Thymus (tissue), 11 donors: ENCODE data around the gene LETM1. TPM values are rescaled to one million over a fixed set of nuclear protein-coding genes. Genes with fewer than 3 reads are reported as not detected.

Source experiments
- DNase-seq, 9 donors: peaks; one replicate each; pipeline ENCODE4 v3.0.0-alpha.2; 2013; ENCODE audit warnings: low spot score in 9 of 9, low read depth in 6 of 9, missing footprints in 1 of 9
- H3K27ac ChIP-seq, 2 donors: one replicate each; pipeline ENCODE4 v1.5.1; 2013; ENCODE audit warnings: control low read depth in 1 of 2, low read depth in 1 of 2, low read length in 1 of 2, mild to moderate bottlenecking in 1 of 2, moderate library complexity in 1 of 2
- H3K27me3 ChIP-seq, 2 donors: one replicate each; pipeline ENCODE4 v1.5.1; 2013; ENCODE audit warnings: low read length in 1 of 2; ENCODE audit not compliant: control insufficient read depth in 2 of 2, insufficient read depth in 1 of 2
- H3K36me3 ChIP-seq, 2 donors: one replicate each; pipeline ENCODE4 v1.5.1; 2013; ENCODE audit warnings: low read length in 1 of 2, mild to moderate bottlenecking in 1 of 2, moderate library complexity in 1 of 2; ENCODE audit not compliant: control insufficient read depth in 2 of 2, insufficient read depth in 2 of 2
- H3K4me1 ChIP-seq, 2 donors: one replicate each; pipeline ENCODE4 v1.5.1; 2013; ENCODE audit warnings: low read length in 2 of 2; ENCODE audit not compliant: control insufficient read depth in 2 of 2, insufficient read depth in 2 of 2
- H3K4me3 ChIP-seq, 2 donors: one replicate each; pipeline ENCODE4 v1.5.1; 2013; ENCODE audit warnings: low read length in 2 of 2, control low read depth in 1 of 2, mild to moderate bottlenecking in 1 of 2
- H3K9me3 ChIP-seq, 2 donors: one replicate each; pipeline ENCODE4 v1.5.1; 2013; ENCODE audit warnings: low read length in 1 of 2, mild to moderate bottlenecking in 1 of 2; ENCODE audit not compliant: control insufficient read depth in 2 of 2, insufficient read depth in 1 of 2
- WGBS: extraction: QIAGEN DNeasy Blood & Tissue Kit; methylation state at CpG from one replicate; pipeline ENCODE4 v1.1.7; 2013; 5-methylcytosine and 5-hydroxymethylcytosine counted together
- polyA plus RNA-seq: library from polyadenylated mRNA; stranded (reverse); fragments of 200-250 nt; gene quantifications from one replicate; pipeline ENCODE4 v1.2.3, GENCODE V29; 2013
- total RNA-seq: library from RNA; stranded (reverse); fragments of 120-200 nt; gene quantifications from one replicate; pipeline ENCODE4 v1.2.4, GENCODE V29; 2013
- donor health status: healthy.

The LETM1 gene
- total and polyA plus RNA-seq, 2 donors, result 16.8 to 68.3 TPM

- WGBS, result 32% methylated on average over 15 of the region's 15 CpGs
- Histone ChIP-seq H3K9me3 (no peaks in the 10 kb centered on the region), H3K27ac (peak overlapping the region in 1 of 2 donors; percentile 48), H3K4me3 (no peak overlapping the region), H3K4me1 (peaks cover 0 to 15% of the 10 kb centered on the region in 2 donors), H3K27me3 (no peaks in the 10 kb centered on the region), H3K36me3 (peaks cover 31 to 66% of the 10 kb centered on the region in 2 donors)
- DNase-seq, result peak; percentile 61 to 87 (median 77)
Measured at GRCh38 chr4:1899149-1900086, 43.5 kb upstream of the LETM1 start.

GRCh38 chr4:1898681-1899080 is 42.7 kb upstream of the LETM1 start:
- peaks cover 32 to 65% of the 10 kb centered on the region in 2 donors for H3K36me3 ChIP-seq
- no peaks in the 10 kb centered on the region for H3K9me3 ChIP-seq
- WGBS, result 89% methylated on average over 1 of the region's 1 CpG
- peaks cover 0 to 15% of the 10 kb centered on the region in 2 donors for H3K4me1 ChIP-seq
- no peaks in the 10 kb centered on the region for H3K27me3 ChIP-seq
- no peak for DNase-seq
- H3K4me3 ChIP-seq, result no peak overlapping the region
- peak overlapping the region; percentile 10 to 48 for H3K27ac ChIP-seq

DNA sequence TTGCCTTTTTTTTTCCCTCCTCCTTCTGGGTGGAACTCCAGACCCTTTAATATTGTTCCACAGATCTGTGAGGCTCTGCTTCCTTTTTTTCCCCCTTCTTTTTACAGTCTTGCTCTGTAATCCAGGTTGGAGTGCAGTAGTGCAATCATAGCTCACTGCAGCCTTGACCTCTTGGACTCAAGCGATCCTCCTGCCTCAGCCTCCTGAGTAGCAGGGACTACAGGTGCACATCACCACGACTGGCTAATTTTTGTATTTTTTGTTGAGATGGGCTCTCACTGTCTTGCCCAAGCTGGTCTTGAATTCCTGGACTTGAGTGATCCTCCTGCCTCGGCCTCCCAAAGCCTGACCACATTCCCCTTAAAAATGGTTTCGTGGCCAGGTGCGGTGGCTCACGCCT is 42.1 kb upstream of the LETM1 start:
- Histone ChIP-seq H3K4me3 (no peak overlapping the region), H3K9me3 (no peaks in the 10 kb centered on the region), H3K4me1 (peaks cover 0 to 15% of the 10 kb centered on the region in 2 donors), H3K27me3 (no peaks in the 10 kb centered on the region), H3K36me3 (peaks cover 34 to 66% of the 10 kb centered on the region in 2 donors), H3K27ac (no peak overlapping the region)
- DNase-seq, result no peak
- WGBS, result 95% methylated on average over 6 of the region's 6 CpGs

- Histone ChIP-seq H3K27ac (no peak overlapping the region), H3K9me3 (no peaks in the 10 kb centered on the region), H3K36me3 (peaks cover 26 to 61% of the 10 kb centered on the region in 2 donors), H3K4me3 (no peak overlapping the region), H3K4me1 (peaks cover 0 to 15% of the 10 kb centered on the region in 2 donors), H3K27me3 (no peaks in the 10 kb centered on the region)
- DNase-seq, result no peak
- WGBS, result 97% methylated on average over 6 of the region's 6 CpGs
Measured at GRCh38 chr4:1896658-1896991, 40.7 kb upstream of the LETM1 start.

GRCh38 chr4:1895971-1896657 is 40.2 kb upstream of the LETM1 start:
- no peak for DNase-seq
- 97% methylated on average over 8 of the region's 8 CpGs for WGBS
- H3K9me3 ChIP-seq, result no peaks in the 10 kb centered on the region
- H3K4me3 ChIP-seq, result no peak overlapping the region
- no peak overlapping the region for H3K27ac ChIP-seq
- H3K36me3 ChIP-seq, result peaks cover 21 to 56% of the 10 kb centered on the region in 2 donors
- H3K27me3 ChIP-seq, result no peaks in the 10 kb centered on the region
- H3K4me1 ChIP-seq, result peaks cover 0 to 15% of the 10 kb centered on the region in 2 donors

DNA sequence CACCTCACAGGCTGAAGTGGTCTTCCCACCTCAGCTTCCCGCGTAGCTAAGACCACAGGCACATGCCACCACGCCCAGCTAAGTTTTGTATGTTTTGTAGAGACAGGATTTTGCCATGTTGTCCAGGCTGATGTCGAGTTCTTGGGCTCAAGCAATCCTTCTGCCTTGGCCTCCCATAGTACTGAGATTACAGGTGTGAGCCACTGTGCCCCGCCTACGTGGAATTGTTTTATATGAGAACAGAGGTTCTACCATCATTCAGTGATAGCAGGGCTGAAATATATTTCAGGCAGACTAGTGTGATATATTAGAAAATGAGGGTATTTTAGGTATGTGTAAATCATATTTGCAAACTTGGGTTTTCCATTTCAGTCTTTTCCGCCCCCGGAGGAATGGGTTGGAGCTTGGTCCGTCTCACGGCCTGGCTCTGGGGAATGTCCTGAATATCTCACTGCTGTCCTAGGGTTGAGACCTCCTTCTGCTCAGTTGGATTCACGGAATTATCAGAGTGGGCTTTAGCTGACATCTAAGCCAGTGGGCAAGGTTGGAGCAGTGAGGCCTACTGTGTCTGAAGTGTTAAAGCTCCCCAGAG is 35.1 kb upstream of the LETM1 start:
- peaks cover 0 to 16% of the 10 kb centered on the region in 2 donors for H3K4me1 ChIP-seq
- no peak overlapping the region for H3K4me3 ChIP-seq
- DNase-seq, result no peak
- no peak overlapping the region for H3K27ac ChIP-seq
- no peaks in the 10 kb centered on the region for H3K27me3 ChIP-seq
- peaks cover 15 to 34% of the 10 kb centered on the region in 2 donors for H3K36me3 ChIP-seq
- WGBS, result 98% methylated on average over 11 of the region's 11 CpGs
- H3K9me3 ChIP-seq, result no peaks in the 10 kb centered on the region

- Histone ChIP-seq H3K27ac (peak overlapping the region in 1 of 2 donors; percentile 26), H3K9me3 (peaks cover 0 to 4% of the 10 kb centered on the region in 2 donors), H3K4me1 (peaks cover 0 to 18% of the 10 kb centered on the region in 2 donors), H3K36me3 (peaks cover 3 to 11% of the 10 kb centered on the region in 2 donors), H3K4me3 (no peak overlapping the region), H3K27me3 (no peaks in the 10 kb centered on the region)
- 44% methylated on average over 2 of the region's 2 CpGs for WGBS
- no peak for DNase-seq
Measured at GRCh38 chr4:1887052-1887451, 31.1 kb upstream of the LETM1 start.

DNA sequence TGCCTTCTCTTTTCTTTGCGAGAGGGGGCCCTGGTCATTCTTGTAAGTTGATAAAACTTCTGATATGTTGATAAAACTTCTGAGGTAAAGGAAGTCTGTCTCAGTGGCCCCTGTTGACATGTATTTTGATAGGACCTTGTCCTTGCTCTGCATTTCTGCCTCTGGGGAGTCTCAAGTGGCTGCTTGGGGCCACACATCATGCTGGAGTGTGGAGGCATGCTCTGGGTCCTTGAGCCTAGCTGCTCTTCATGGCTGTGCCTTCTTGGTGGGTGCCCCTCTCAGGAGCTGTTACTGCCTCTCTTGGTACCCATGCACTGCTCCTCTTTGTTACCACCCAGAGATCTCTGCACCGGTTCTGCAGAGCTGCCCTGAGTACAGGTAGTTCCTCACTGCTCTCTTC is 29.5 kb upstream of the LETM1 start:
- no peak for DNase-seq
- Histone ChIP-seq H3K9me3 (peaks cover 0 to 4% of the 10 kb centered on the region in 2 donors), H3K27me3 (no peaks in the 10 kb centered on the region), H3K4me1 (peaks cover 0 to 25% of the 10 kb centered on the region in 2 donors), H3K4me3 (no peak overlapping the region), H3K36me3 (peaks cover 3 to 21% of the 10 kb centered on the region in 2 donors), H3K27ac (no peak overlapping the region)
- 96% methylated on average over 2 of the region's 2 CpGs for WGBS

GRCh38 chr4:1883583-1883982 is 27.6 kb upstream of the LETM1 start:
- peaks cover 0 to 38% of the 10 kb centered on the region in 2 donors for H3K4me1 ChIP-seq
- no peak for DNase-seq
- H3K9me3 ChIP-seq, result peaks cover 0 to 4% of the 10 kb centered on the region in 2 donors
- peaks cover 0 to 34% of the 10 kb centered on the region in 2 donors for H3K36me3 ChIP-seq
- peak overlapping the region in 1 of 2 donors; percentile 15 for H3K27ac ChIP-seq
- H3K4me3 ChIP-seq, result no peak overlapping the region
- WGBS, result 95% methylated on average over 8 of the region's 8 CpGs
- no peaks in the 10 kb centered on the region for H3K27me3 ChIP-seq
